Psoas muscle (tissue), 8 donors: ENCODE measurements around the gene METTL22. TPM values are rescaled to one million over a fixed set of nuclear protein-coding genes. Genes with fewer than 3 reads are reported as not detected.
A peak's percentile ranks its signal among the peaks of the same experiment; 100 is the strongest.

Experiments
- ATAC-seq, 4 donors: fragments of 200-7000 bp; cut with Tn5 transposase; one replicate each; pipeline ENCODE4 v1.9.1; 2020; ENCODE audit warnings: moderate library complexity in 3 of 4, mild to moderate bottlenecking in 2 of 4
- DNase-seq, 2 donors: peaks; one replicate each; pipeline ENCODE4 v3.0.0-alpha.2; 2020
- H3K27ac ChIP-seq: fragments of 200-600 bp; one replicate; pipeline ENCODE4 v1.8.0; 2022
- H3K27me3 ChIP-seq, 3 donors: fragments of 200-600 bp in 1 of 3; one replicate each; pipeline versions ENCODE4 v1.6.1 to v1.8.0; 2013 to 2022; ENCODE audit warnings: low read length in 2 of 3, mild to moderate bottlenecking in 2 of 3, moderate library complexity in 1 of 3; ENCODE audit not compliant: insufficient read depth in 3 of 3
- H3K36me3 ChIP-seq, 2 donors: fragments of 200-600 bp in 1 of 2; one replicate each; pipeline versions ENCODE4 v1.6.1 to v1.8.0; 2013 to 2022; ENCODE audit warnings: low read depth in 1 of 2, mild to moderate bottlenecking in 1 of 2, moderate library complexity in 1 of 2; ENCODE audit not compliant: insufficient read depth in 1 of 2
- H3K4me1 ChIP-seq: fragments of 200-600 bp; one replicate; pipeline ENCODE4 v1.8.0; 2022
- H3K4me3 ChIP-seq: fragments of 200-600 bp; one replicate; pipeline ENCODE4 v1.8.0; 2022; ENCODE audit warnings: mild to moderate bottlenecking
- H3K9me3 ChIP-seq: fragments of 200-600 bp; one replicate; pipeline ENCODE4 v1.8.0; 2022
- CTCF ChIP-seq: fragments of 200-600 bp; IDR thresholded peaks from one replicate; pipeline ENCODE4 v1.8.0; 2022; ENCODE audit warnings: antibody characterized with exemption
- WGBS, 3 donors: extraction: QIAGEN DNeasy Blood & Tissue Kit; methylation state at CpG; one replicate each; pipeline versions ENCODE4 v1.1.6 to v1.1.7; 2013; 5-methylcytosine and 5-hydroxymethylcytosine counted together
- intact Hi-C, 2 donors: fragments of 100-400 bp; cut with DNase I; formaldehyde crosslinking; loops; one replicate each; pipeline versions ENCODE4 v1.11.0 to v1.14.2; 2022
- polyA plus RNA-seq, 3 donors: library from polyadenylated mRNA; stranded (reverse); fragments of 200-250 nt; gene quantifications; one replicate each; pipeline ENCODE4 v1.2.3, GENCODE V29; 2013
- total RNA-seq, 4 donors: library from RNA; stranded (reverse); fragmentation: NEBNext Ultra II Directional in 2 of 4; extraction: Animal tissue kit (Norgen Biotek cat#: 25700) in 2 of 4; gene quantifications; one replicate each; pipeline versions ENCODE4 v1.2.1 to v1.2.4, GENCODE V29; 2021 to 2023
- donor health status: healthy with polysubstance abuse.
- donor health status: DM: no; HTN: no; CAD: no; lungs with moderate emphysema.
- donor health status: Bipolar disorder and iron deficiency.
- donor health status: healthy.
- donor health status: DM: yes; HTN: yes; CAD: no.
- donor health status: DM: no; HTN: no; CAD: no.
- donor health status: DM: no; HTN: no; CAD: no.
- donor health status: DM: yes; HTN: yes; CAD: no.

Gene METTL22
- total and polyA plus RNA-seq, 7 donors, result 46.7 to 85.9 (median 71.5) TPM

- Histone ChIP-seq H3K9me3 (no peaks in the 10 kb centered on the region), H3K36me3 (no peaks in the 10 kb centered on the region), H3K4me1 (peaks cover 4% of the 10 kb centered on the region), H3K4me3 (no peak overlapping the region), H3K27me3 (no peaks in the 10 kb centered on the region), H3K27ac (no peak overlapping the region)
- no peak for ATAC-seq
- intact Hi-C loops, result no loop called here
- no peak for DNase-seq
- no peak for TF ChIP-seq CTCF
- WGBS, 3 donors, result 69 to 82% (median 75%) methylated on average over 4 of the region's 4 CpGs
Measured at GRCh38 chr16:8683640-8684039, 62.1 kb downstream of the METTL22 start.

GRCh38 chr16:8685617-8686016 lies 64.1 kb downstream of the METTL22 start:
- 57 to 75% (median 59%) methylated on average over 3 of the region's 3 CpGs for WGBS, 3 donors
- ATAC-seq (no peak), DNase-seq (no peak)
- H3K4me1 ChIP-seq, result peaks cover 4% of the 10 kb centered on the region
- no peaks in the 10 kb centered on the region for H3K36me3 ChIP-seq
- H3K27ac ChIP-seq, result no peak overlapping the region
- intact Hi-C loops, result no loop called here
- no peak for TF ChIP-seq CTCF
- peaks cover 18% of the 10 kb centered on the region for H3K9me3 ChIP-seq
- H3K27me3 ChIP-seq, result no peaks in the 10 kb centered on the region
- no peak overlapping the region for H3K4me3 ChIP-seq

- Histone ChIP-seq H3K4me3 (no peak overlapping the region), H3K36me3 (no peaks in the 10 kb centered on the region), H3K4me1 (peaks cover 4% of the 10 kb centered on the region), H3K27ac (no peak overlapping the region), H3K27me3 (no peaks in the 10 kb centered on the region), H3K9me3 (peaks cover 18% of the 10 kb centered on the region)
- ATAC-seq (peak; percentile 25 to 60 (median 55)), DNase-seq (no peak)
- intact Hi-C loops, result no loop called here
- TF ChIP-seq CTCF, result no peak
- WGBS, 3 donors, result 14 to 20% (median 17%) methylated on average over 7 of the region's 7 CpGs
Measured at GRCh38 chr16:8686031-8686621, 64.6 kb downstream of the METTL22 start.

- TF ChIP-seq CTCF, result no peak
- intact Hi-C loops, result no loop called here
- Histone ChIP-seq H3K4me1 (peaks cover 4% of the 10 kb centered on the region), H3K4me3 (no peak overlapping the region), H3K27me3 (no peaks in the 10 kb centered on the region), H3K36me3 (no peaks in the 10 kb centered on the region), H3K27ac (no peak overlapping the region), H3K9me3 (peaks cover 18% of the 10 kb centered on the region)
- ATAC-seq, result no peak
- 59 to 73% (median 63%) methylated on average over 9 of the region's 9 CpGs for WGBS, 3 donors
- no peak for DNase-seq
Measured at GRCh38 chr16:8686879-8687278, 65.4 kb downstream of the METTL22 start.

- Histone ChIP-seq H3K36me3 (no peaks in the 10 kb centered on the region), H3K9me3 (peaks cover 18% of the 10 kb centered on the region), H3K4me1 (peaks cover 4% of the 10 kb centered on the region), H3K4me3 (no peak overlapping the region), H3K27ac (no peak overlapping the region), H3K27me3 (no peaks in the 10 kb centered on the region)
- DNase-seq, result no peak
- WGBS, 3 donors, result 61 to 88% (median 74%) methylated on average over 1 of the region's 1 CpG
- ATAC-seq, result no peak
- intact Hi-C loops, result no loop called here
- no peak for TF ChIP-seq CTCF
Measured at GRCh38 chr16:8689686-8690085, 68.2 kb downstream of the METTL22 start.
